HG02884 (cell line): Measurements from ENCODE around the gene ANXA2.
"Not testable (repeated sequence)": the region's sequence is repeated elsewhere in the genome, so short reads cannot be mapped to it uniquely, and the experiment has no call there.

Source experiments
- ATAC-seq: cut with Tn5 transposase; IDR thresholded peaks from one replicate; pipeline ENCODE4 v1.9.1; 2021; ENCODE audit warnings: mild to moderate bottlenecking, moderate library complexity; ENCODE audit not compliant: unreplicated experiment

ANXA2 gene

GRCh38 chr15:60371175-60372051 lies 26.4 kb downstream of the ANXA2 start:
- ATAC-seq = no peak

GRCh38 chr15:60370869-60371136 lies 27.0 kb downstream of the ANXA2 start:
- ATAC-seq = no peak

GRCh38 chr15:60370105-60370868 lies 27.5 kb downstream of the ANXA2 start:
- no peak for ATAC-seq

- no peak for ATAC-seq
These were observed 28.1 kb downstream of the ANXA2 start for GRCh38 chr15:60369696-60370095.

- ATAC-seq = no peak
These were observed 33.2 kb downstream of the ANXA2 start for GRCh38 chr15:60364612-60364924.

- no peak for ATAC-seq
These were observed 33.7 kb downstream of the ANXA2 start for GRCh38 chr15:60363903-60364611.

- ATAC-seq = no peak
These were observed 34.7 kb downstream of the ANXA2 start for GRCh38 chr15:60363087-60363549.

- ATAC-seq = no peak
These were observed 35.3 kb downstream of the ANXA2 start for GRCh38 chr15:60362321-60363086.

- not testable (repeated sequence) for ATAC-seq
These were observed 38.0 kb downstream of the ANXA2 start for GRCh38 chr15:60359738-60360137.

GRCh38 chr15:60358935-60359682 lies 38.7 kb downstream of the ANXA2 start:
- ATAC-seq = no peak

- no peak for ATAC-seq
These were observed 41.0 kb downstream of the ANXA2 start for GRCh38 chr15:60356832-60357231.

GRCh38 chr15:60355148-60355857 lies 42.5 kb downstream of the ANXA2 start:
- no peak for ATAC-seq

- ATAC-seq = no peak
These were observed 44.4 kb downstream of the ANXA2 start for GRCh38 chr15:60353245-60353920.

- no peak for ATAC-seq
These were observed 45.3 kb downstream of the ANXA2 start for GRCh38 chr15:60352525-60352924.

GRCh38 chr15:60351066-60351465 lies 46.7 kb downstream of the ANXA2 start:
- ATAC-seq = no peak

GRCh38 chr15:60350108-60350507 lies 47.7 kb downstream of the ANXA2 start:
- ATAC-seq = no peak

GRCh38 chr15:60349589-60349988 lies 48.2 kb downstream of the ANXA2 start:
- no peak for ATAC-seq

GRCh38 chr15:60347480-60348049 lies 50.2 kb downstream of the ANXA2 start:
- no peak for ATAC-seq

GRCh38 chr15:60346653-60347052 lies 51.1 kb downstream of the ANXA2 start:
- no peak for ATAC-seq
